ENCODE measurements around the gene BTBD1. TPM values are rescaled to one million over a fixed set of nuclear protein-coding genes. Genes with fewer than 3 reads are reported as not detected.
"Not testable (repeated sequence)": the region's sequence is repeated elsewhere in the genome, so short reads cannot be mapped to it uniquely, and the experiment has no call there.

The BTBD1 gene
- total RNA-seq, 1 donor from 2014 or later = 53.2 TPM

- Mint-ChIP-seq H3K9me3 (ENCODE audit: unreplicated experiment) (peaks cover 8% of the 10 kb centered on the region), H3K4me3 (ENCODE audit: unreplicated experiment) (no peak overlapping the region), H3K4me1 (ENCODE audit: unreplicated experiment) (no peaks in the 10 kb centered on the region), H3K27me3 (ENCODE audit: unreplicated experiment) (peaks cover 46% of the 10 kb centered on the region), H3K27ac (ENCODE audit: unreplicated experiment) (no peak overlapping the region), H3K36me3 (ENCODE audit: unreplicated experiment) (peaks cover 2% of the 10 kb centered on the region)
- DNase-seq (ENCODE audit: extremely low spot score, unreplicated experiment) = no peak
- TF ChIP-seq CTCF (IDR thresholded peaks at IDR 0.05) = no peak
Measured at GRCh38 chr15:83077491-83078230, 10.6 kb upstream of the BTBD1 start.

DNA sequence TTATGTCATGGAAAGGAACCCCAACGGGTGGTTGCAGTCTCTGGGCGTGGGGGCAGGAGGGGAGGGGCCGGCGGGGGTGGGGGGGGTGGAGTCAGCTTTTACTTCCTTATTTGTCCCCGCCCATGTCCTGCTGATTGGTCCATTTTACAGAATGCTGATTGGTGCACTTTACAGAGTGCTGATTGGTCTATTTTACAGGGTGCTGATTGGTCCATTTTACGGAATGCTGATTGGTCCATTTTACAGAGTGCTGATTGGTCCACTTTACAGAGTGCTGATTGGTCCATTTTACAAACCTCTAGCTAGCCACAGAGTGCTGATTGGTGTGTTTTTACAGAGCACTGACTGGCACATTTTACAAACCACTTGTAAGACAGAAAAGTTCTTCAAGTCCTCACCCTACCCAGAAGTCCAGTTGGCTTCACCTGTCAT is 2.2 kb upstream of the BTBD1 start:
- H3K27ac Mint-ChIP-seq (ENCODE audit: unreplicated experiment); H3K4me1 Mint-ChIP-seq (ENCODE audit: unreplicated experiment); H3K4me3 Mint-ChIP-seq (ENCODE audit: unreplicated experiment); H3K9me3 Mint-ChIP-seq (ENCODE audit: unreplicated experiment); H3K36me3 Mint-ChIP-seq (ENCODE audit: unreplicated experiment); DNase-seq (ENCODE audit: extremely low spot score, unreplicated experiment); H3K27me3 Mint-ChIP-seq (ENCODE audit: unreplicated experiment): not testable (repeated sequence)

DNA sequence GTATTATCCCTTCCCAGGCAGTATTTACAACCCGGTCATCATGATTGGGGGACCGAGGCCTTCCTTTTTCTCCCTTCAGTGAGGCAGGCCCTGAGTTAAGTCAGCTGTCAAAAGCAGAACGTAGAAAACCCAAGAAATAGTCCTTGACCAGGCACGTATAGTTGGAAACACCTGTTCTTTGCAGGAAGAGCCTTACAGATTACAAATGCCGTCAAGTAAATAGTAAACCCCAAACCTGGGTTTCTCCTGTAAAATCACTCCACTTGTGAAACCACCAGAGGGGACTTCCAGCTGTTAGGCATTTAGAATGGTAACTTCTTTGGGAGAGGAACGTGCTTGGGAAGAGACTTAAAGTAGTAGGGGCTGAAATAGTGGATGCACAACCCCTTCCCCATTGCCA is 1.0 kb upstream of the BTBD1 start:
- no peak for TF ChIP-seq CTCF (IDR thresholded peaks at IDR 0.05)
- Mint-ChIP-seq H3K4me1 (ENCODE audit: unreplicated experiment) (peaks cover 3% of the 10 kb centered on the region), H3K27ac (ENCODE audit: unreplicated experiment) (peak overlapping the region; percentile 63), H3K9me3 (ENCODE audit: unreplicated experiment) (no peaks in the 10 kb centered on the region), H3K4me3 (ENCODE audit: unreplicated experiment) (peak overlapping the region; percentile 38), H3K27me3 (ENCODE audit: unreplicated experiment) (no peaks in the 10 kb centered on the region), H3K36me3 (ENCODE audit: unreplicated experiment) (no peaks in the 10 kb centered on the region)
- no peak for DNase-seq (ENCODE audit: extremely low spot score, unreplicated experiment)

GRCh38 chr15:83067638-83067962 is 548 bp upstream of the BTBD1 start:
- Mint-ChIP-seq H3K27me3 (ENCODE audit: unreplicated experiment) (no peaks in the 10 kb centered on the region), H3K27ac (ENCODE audit: unreplicated experiment) (peak overlapping the region; percentile 63), H3K4me3 (ENCODE audit: unreplicated experiment) (peak overlapping the region; percentile 60), H3K4me1 (ENCODE audit: unreplicated experiment) (peaks cover 3% of the 10 kb centered on the region), H3K9me3 (ENCODE audit: unreplicated experiment) (no peaks in the 10 kb centered on the region), H3K36me3 (ENCODE audit: unreplicated experiment) (no peaks in the 10 kb centered on the region)
- no peak for DNase-seq (ENCODE audit: extremely low spot score, unreplicated experiment)
- no peak for TF ChIP-seq CTCF (IDR thresholded peaks at IDR 0.05)

GRCh38 chr15:83066034-83066733 is 868 bp downstream of the BTBD1 start:
- H3K4me1 Mint-ChIP-seq (ENCODE audit: unreplicated experiment) = peaks cover 3% of the 10 kb centered on the region
- no peaks in the 10 kb centered on the region for H3K36me3 Mint-ChIP-seq (ENCODE audit: unreplicated experiment)
- no peaks in the 10 kb centered on the region for H3K27me3 Mint-ChIP-seq (ENCODE audit: unreplicated experiment)
- H3K27ac Mint-ChIP-seq (ENCODE audit: unreplicated experiment) = peak overlapping the region; percentile 76
- H3K4me3 Mint-ChIP-seq (ENCODE audit: unreplicated experiment) = peak overlapping the region; percentile 84
- no peak for TF ChIP-seq CTCF (IDR thresholded peaks at IDR 0.05)
- H3K9me3 Mint-ChIP-seq (ENCODE audit: unreplicated experiment) = no peaks in the 10 kb centered on the region
- DNase-seq (ENCODE audit: extremely low spot score, unreplicated experiment) = no peak
